Measurements from ENCODE around the gene ARID5B.

Gene ARID5B

GRCh38 chr10:62109587-62110293 is 208.2 kb downstream of the ARID5B start:
- DNase-seq: no peak

- DNase-seq: no peak
Observed at GRCh38 chr10:62112300-62112699, 210.8 kb downstream of the ARID5B start.

- no peak for DNase-seq
Observed at GRCh38 chr10:62112963-62113362, 211.5 kb downstream of the ARID5B start.

GRCh38 chr10:62113680-62114079 is 212.2 kb downstream of the ARID5B start:
- DNase-seq: no peak

GRCh38 chr10:62115321-62115720 is 213.8 kb downstream of the ARID5B start:
- DNase-seq: no peak

GRCh38 chr10:62115842-62116241 is 214.3 kb downstream of the ARID5B start:
- no peak for DNase-seq

- DNase-seq: no peak
Observed at GRCh38 chr10:62116896-62117295, 215.4 kb downstream of the ARID5B start.

- DNase-seq: no peak
Observed at GRCh38 chr10:62121187-62121530, 219.7 kb downstream of the ARID5B start.

GRCh38 chr10:62127975-62128374 is 226.5 kb downstream of the ARID5B start:
- DNase-seq: no peak

GRCh38 chr10:62130948-62131347 is 229.4 kb downstream of the ARID5B start:
- no peak for DNase-seq

GRCh38 chr10:62131724-62132123 is 230.2 kb downstream of the ARID5B start:
- DNase-seq: no peak

- DNase-seq: no peak
Observed at GRCh38 chr10:62133618-62134017, 232.1 kb downstream of the ARID5B start.

GRCh38 chr10:62136931-62137330 is 235.4 kb downstream of the ARID5B start:
- no peak for DNase-seq

All from stimulated activated CD4-positive, alpha-beta T cell treated with anti-CD3 and anti-CD28 coated beads, Interleukin-2, amount 100 ng/mL, for 24 hours (primary cell).